Activated CD4-positive, alpha-beta T cell treated with anti-CD3 and anti-CD28 coated beads for 36 hours (primary cell): Measurements from ENCODE around the gene ZNF862. TPM values are rescaled to one million over a fixed set of nuclear protein-coding genes. Genes with fewer than 3 reads are reported as not detected.

Experiments used
- ATAC-seq: fragments of 200-7000 bp; cut with Tn5 transposase; one replicate; pipeline ENCODE4 v1.10.0; 2021; ENCODE audit warnings: mild to moderate bottlenecking, moderate library complexity
- CTCF ChIA-PET: fragments of 350-600 bp; sonication (Branson Sonifier 250); formaldehyde crosslinking; loops from one replicate; lab custom pipeline; 2021; ENCODE audit warnings: antibody characterized with exemption; lab: Charles Lee
- POLR2A ChIA-PET: fragments of 350-600 bp; sonication (Branson Sonifier 250); formaldehyde crosslinking; loops from one replicate; lab custom pipeline; 2021; ENCODE audit warnings: antibody characterized with exemption, inconsistent platforms; lab: Charles Lee
- DNase-seq: peaks from one replicate; pipeline ENCODE4 v3.0.0-alpha.2; 2020
- H3K27ac Mint-ChIP-seq: one replicate; pipeline ENCODE4 v1.8.0; 2021; ENCODE audit warnings: mixed read lengths
- H3K27me3 Mint-ChIP-seq: one replicate; pipeline ENCODE4 v1.8.0; 2021; ENCODE audit warnings: mixed read lengths
- H3K36me3 Mint-ChIP-seq: one replicate; pipeline ENCODE4 v1.8.0; 2021; ENCODE audit warnings: low read depth, mixed read lengths
- H3K4me1 Mint-ChIP-seq: one replicate; pipeline ENCODE4 v1.8.0; 2021; ENCODE audit warnings: mixed read lengths
- H3K4me3 Mint-ChIP-seq: one replicate; pipeline ENCODE4 v1.8.0; 2021; ENCODE audit warnings: mild to moderate bottlenecking, moderate library complexity, mixed read lengths
- H3K9me3 Mint-ChIP-seq: one replicate; pipeline ENCODE4 v1.8.0; 2021; ENCODE audit warnings: low read depth, mixed read lengths
- intact Hi-C, 2 experiments: fragments of 100-400 bp; cut with DNase I in 1 of 2; cut with micrococcal nuclease in 1 of 2; formaldehyde crosslinking; loops; one replicate each; pipeline versions ENCODE4 v1.14.2 to v1.15.1; 2022 to 2024; cut with DNase I, micrococcal nuclease
- total RNA-seq, 2 experiments: library from RNA; stranded (reverse); gene quantifications; one replicate each; pipeline ENCODE4 v1.2.3, GENCODE V29; 2021

Gene ZNF862
- total RNA-seq, 2 experiments from 2014 or later: 17.6 to 18.3 TPM

DNA sequence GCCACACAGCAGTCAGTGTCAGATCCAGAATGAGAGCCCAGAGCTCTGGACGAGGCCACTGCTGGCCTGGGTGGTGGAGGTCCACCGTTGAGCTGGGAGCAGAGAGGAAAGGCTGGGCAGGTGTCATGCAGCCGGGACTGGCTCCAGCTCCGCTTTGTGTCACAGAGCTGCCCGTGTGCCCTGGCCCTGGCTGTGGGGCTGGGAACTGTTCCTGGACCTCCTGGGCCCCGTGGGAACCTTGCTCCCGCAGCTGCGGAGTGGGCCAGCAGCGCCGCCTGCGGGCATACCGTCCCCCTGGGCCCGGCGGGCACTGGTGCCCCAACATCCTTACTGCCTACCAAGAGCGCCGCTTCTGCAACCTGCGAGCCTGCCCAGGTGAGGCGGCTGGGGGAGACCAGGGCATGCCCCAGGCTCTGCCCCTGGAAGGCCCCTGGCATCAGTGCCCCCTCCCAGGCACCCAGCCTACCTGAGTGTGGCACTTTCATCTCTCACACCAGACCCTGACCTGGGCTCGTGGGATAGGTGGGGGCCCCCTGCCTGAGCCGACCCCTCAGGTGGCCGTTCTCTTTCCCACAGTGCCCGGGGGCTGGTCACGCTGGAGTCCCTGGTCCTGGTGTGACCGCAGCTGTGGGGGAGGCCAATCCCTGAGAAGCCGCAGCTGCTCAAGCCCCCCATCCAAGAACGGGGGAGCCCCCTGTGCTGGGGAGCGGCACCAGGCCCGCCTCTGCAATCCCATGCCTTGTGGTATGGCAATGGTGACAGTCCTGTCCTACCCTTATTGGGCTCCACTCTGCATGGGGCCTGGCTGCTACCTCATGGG lies 18.8 kb upstream of the ZNF862 start:
- ChIA-PET CTCF (no interaction called here), POLR2A (no interaction called here)
- intact Hi-C loops: no loop called here
- Mint-ChIP-seq H3K4me3 (no peak overlapping the region), H3K36me3 (no peaks in the 10 kb centered on the region), H3K4me1 (no peaks in the 10 kb centered on the region), H3K9me3 (no peaks in the 10 kb centered on the region), H3K27me3 (no peaks in the 10 kb centered on the region), H3K27ac (no peak overlapping the region)
- no peak for DNase-seq
- no peak for ATAC-seq

GRCh38 chr7:149819961-149820340 lies 18.2 kb upstream of the ZNF862 start:
- CTCF ChIA-PET: no interaction called here
- Mint-ChIP-seq H3K36me3 (no peaks in the 10 kb centered on the region), H3K27me3 (no peaks in the 10 kb centered on the region), H3K27ac (no peak overlapping the region), H3K4me3 (no peak overlapping the region), H3K4me1 (no peaks in the 10 kb centered on the region), H3K9me3 (no peaks in the 10 kb centered on the region)
- POLR2A ChIA-PET: no interaction called here
- DNase-seq (no peak), ATAC-seq (no peak)
- intact Hi-C loops: no loop called here

DNA sequence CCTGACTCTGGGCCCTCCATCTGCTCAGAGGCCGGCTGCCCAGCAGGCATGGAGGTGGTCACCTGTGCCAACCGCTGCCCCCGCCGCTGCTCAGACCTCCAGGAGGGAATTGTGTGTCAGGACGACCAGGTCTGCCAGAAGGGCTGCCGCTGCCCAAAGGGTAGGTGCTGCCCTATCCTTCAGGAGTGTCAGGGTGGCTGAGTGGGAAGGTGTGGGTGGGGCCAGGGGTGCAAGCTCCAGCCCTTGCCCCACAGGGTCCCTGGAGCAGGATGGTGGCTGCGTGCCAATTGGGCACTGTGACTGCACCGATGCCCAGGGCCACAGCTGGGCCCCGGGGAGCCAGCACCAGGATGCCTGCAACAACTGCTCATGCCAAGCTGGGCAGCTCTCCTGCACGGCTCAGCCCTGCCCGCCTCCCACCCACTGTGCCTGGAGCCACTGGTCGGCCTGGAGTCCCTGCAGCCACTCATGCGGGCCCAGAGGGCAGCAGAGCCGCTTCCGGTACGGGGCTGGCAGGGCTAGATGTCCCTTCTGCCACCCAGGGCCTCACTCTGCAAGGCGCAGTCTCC lies 17.5 kb upstream of the ZNF862 start:
- Mint-ChIP-seq H3K27ac (no peak overlapping the region), H3K4me1 (no peaks in the 10 kb centered on the region), H3K27me3 (no peaks in the 10 kb centered on the region), H3K9me3 (no peaks in the 10 kb centered on the region), H3K36me3 (no peaks in the 10 kb centered on the region), H3K4me3 (no peak overlapping the region)
- DNase-seq (no peak), ATAC-seq (no peak)
- intact Hi-C loops: no loop called here
- CTCF ChIA-PET: no interaction called here
- POLR2A ChIA-PET: no interaction called here

GRCh38 chr7:149821191-149822148 lies 16.7 kb upstream of the ZNF862 start:
- CTCF ChIA-PET: no interaction called here

DNA sequence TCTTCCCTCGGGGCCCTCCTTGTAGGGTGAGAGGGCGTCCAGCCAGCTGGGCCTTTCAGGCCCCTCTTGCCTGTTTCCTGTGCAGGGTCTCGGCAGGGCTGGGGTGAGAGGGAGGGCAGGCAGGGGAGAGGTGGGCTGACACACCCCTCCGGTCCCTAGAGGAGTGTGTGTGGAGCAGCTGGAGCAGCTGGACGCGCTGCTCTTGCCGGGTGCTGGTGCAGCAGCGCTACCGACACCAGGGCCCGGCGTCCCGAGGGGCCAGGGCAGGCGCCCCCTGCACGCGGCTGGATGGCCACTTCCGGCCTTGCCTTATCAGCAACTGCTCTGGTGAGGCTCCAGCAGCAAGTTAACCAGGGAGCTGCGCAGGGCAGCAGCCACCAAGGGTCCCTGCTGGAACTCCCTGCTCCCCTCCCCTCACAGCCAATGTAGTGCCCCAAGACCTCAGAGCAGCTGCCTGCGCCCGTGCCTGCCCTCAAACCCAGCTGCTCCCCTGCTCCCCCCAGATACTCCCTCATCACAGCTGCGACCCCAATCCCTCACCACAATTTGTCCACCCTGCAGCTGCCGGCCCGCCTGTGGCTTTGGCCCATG lies 15.7 kb upstream of the ZNF862 start:
- ChIA-PET POLR2A (no interaction called here), CTCF (no interaction called here)
- intact Hi-C loops: no loop called here
- no peak overlapping the region for H3K4me3 Mint-ChIP-seq
- DNase-seq: no peak
- H3K9me3 Mint-ChIP-seq: no peaks in the 10 kb centered on the region
- no peak for ATAC-seq
- no peaks in the 10 kb centered on the region for H3K4me1 Mint-ChIP-seq
- H3K27ac Mint-ChIP-seq: no peak overlapping the region
- H3K27me3 Mint-ChIP-seq: no peaks in the 10 kb centered on the region
- H3K36me3 Mint-ChIP-seq: no peaks in the 10 kb centered on the region

More at GRCh38 chr7:149821191-149822148, 16.7 kb upstream of the ZNF862 start:
- no peak overlapping the region for H3K4me3 Mint-ChIP-seq
- intact Hi-C loops: no loop called here
- no peak for ATAC-seq
- no peak for DNase-seq
- H3K4me1 Mint-ChIP-seq: no peaks in the 10 kb centered on the region
- H3K36me3 Mint-ChIP-seq: no peaks in the 10 kb centered on the region
- no peak overlapping the region for H3K27ac Mint-ChIP-seq
- POLR2A ChIA-PET: no interaction called here
- no peaks in the 10 kb centered on the region for H3K9me3 Mint-ChIP-seq
- H3K27me3 Mint-ChIP-seq: no peaks in the 10 kb centered on the region

GRCh38 chr7:149823191-149823630 lies 15.0 kb upstream of the ZNF862 start:
- H3K4me1 Mint-ChIP-seq: no peaks in the 10 kb centered on the region
- ChIA-PET POLR2A (no interaction called here), CTCF (no interaction called here)
- intact Hi-C loops: no loop called here
- no peak overlapping the region for H3K27ac Mint-ChIP-seq
- H3K9me3 Mint-ChIP-seq: no peaks in the 10 kb centered on the region
- no peak for ATAC-seq
- no peak overlapping the region for H3K4me3 Mint-ChIP-seq
- H3K27me3 Mint-ChIP-seq: no peaks in the 10 kb centered on the region
- DNase-seq: no peak
- no peaks in the 10 kb centered on the region for H3K36me3 Mint-ChIP-seq

GRCh38 chr7:149823631-149824199 lies 14.5 kb upstream of the ZNF862 start:
- no peak for DNase-seq
- intact Hi-C loops: no loop called here
- no peak overlapping the region for H3K27ac Mint-ChIP-seq
- no peaks in the 10 kb centered on the region for H3K9me3 Mint-ChIP-seq
- H3K4me3 Mint-ChIP-seq: no peak overlapping the region
- no peaks in the 10 kb centered on the region for H3K4me1 Mint-ChIP-seq
- ChIA-PET POLR2A (no interaction called here), CTCF (no interaction called here)
- no peaks in the 10 kb centered on the region for H3K36me3 Mint-ChIP-seq
- H3K27me3 Mint-ChIP-seq: no peaks in the 10 kb centered on the region
- no peak for ATAC-seq

DNA sequence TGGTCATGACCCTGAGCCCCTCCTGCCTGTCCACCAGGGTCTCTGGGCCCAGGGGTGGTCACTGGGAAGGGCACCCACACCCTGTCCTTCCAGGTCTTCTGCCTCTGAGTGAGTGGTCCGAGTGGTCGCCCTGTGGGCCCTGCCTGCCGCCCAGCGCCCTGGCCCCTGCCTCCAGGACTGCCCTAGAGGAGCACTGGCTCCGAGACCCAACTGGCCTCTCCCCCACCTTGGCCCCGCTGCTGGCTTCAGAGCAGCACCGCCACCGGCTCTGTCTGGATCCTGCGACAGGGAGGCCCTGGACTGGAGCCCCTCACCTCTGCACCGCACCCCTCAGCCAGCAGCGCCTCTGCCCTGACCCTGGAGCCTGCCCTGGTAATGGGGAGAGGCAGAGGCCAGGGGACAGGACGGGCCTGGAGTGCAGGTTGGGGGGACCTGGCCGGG lies 13.9 kb upstream of the ZNF862 start:
- no peaks in the 10 kb centered on the region for H3K4me1 Mint-ChIP-seq
- intact Hi-C loops: no loop called here
- DNase-seq: no peak
- ChIA-PET CTCF (no interaction called here), POLR2A (no interaction called here)
- H3K9me3 Mint-ChIP-seq: no peaks in the 10 kb centered on the region
- no peak overlapping the region for H3K27ac Mint-ChIP-seq
- ATAC-seq: no peak
- H3K4me3 Mint-ChIP-seq: no peak overlapping the region
- H3K27me3 Mint-ChIP-seq: no peaks in the 10 kb centered on the region
- H3K36me3 Mint-ChIP-seq: no peaks in the 10 kb centered on the region

DNA sequence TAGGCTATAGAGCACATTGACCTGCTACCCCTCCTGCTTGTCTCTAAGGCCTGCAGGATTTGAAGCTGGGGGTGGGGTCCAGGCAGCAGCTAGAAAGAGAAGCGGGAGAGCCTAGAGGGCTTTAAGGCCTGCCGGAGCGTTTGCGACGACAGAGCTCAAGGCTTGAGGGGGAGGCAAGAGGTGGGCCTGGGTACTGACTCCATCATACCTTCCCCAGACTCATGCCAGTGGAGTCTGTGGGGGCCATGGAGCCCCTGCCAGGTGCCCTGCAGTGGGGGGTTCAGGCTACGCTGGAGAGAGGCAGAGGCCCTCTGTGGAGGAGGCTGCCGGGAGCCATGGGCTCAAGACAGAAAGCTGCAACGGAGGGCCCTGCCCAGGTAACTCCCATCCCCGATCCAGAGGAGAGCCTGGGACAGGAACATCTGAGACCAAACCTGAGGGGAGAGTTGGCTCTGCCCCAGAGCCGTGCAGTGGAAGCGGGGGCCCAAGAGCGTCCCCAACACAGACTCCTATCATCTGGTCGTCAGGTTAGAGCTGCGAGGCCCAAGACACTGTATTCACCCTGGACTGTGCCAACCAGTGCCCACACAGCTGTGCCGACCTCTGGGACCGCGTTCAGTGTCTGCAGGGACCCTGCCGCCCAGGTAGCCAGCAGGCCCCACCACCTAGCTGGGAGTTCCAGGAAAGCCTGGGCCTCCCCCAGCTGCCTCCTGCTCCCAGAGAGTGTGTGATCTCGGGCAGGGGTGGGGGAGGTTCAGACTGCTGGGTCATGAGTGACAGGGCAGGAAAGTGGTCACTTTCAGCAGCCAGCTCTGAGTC lies 13.2 kb upstream of the ZNF862 start:
- Mint-ChIP-seq H3K27me3 (no peaks in the 10 kb centered on the region), H3K36me3 (no peaks in the 10 kb centered on the region), H3K4me3 (no peak overlapping the region), H3K9me3 (no peaks in the 10 kb centered on the region), H3K4me1 (no peaks in the 10 kb centered on the region), H3K27ac (no peak overlapping the region)
- CTCF ChIA-PET: no interaction called here
- ATAC-seq: no peak
- DNase-seq: no peak
- POLR2A ChIA-PET: no interaction called here
- intact Hi-C loops: no loop called here

DNA sequence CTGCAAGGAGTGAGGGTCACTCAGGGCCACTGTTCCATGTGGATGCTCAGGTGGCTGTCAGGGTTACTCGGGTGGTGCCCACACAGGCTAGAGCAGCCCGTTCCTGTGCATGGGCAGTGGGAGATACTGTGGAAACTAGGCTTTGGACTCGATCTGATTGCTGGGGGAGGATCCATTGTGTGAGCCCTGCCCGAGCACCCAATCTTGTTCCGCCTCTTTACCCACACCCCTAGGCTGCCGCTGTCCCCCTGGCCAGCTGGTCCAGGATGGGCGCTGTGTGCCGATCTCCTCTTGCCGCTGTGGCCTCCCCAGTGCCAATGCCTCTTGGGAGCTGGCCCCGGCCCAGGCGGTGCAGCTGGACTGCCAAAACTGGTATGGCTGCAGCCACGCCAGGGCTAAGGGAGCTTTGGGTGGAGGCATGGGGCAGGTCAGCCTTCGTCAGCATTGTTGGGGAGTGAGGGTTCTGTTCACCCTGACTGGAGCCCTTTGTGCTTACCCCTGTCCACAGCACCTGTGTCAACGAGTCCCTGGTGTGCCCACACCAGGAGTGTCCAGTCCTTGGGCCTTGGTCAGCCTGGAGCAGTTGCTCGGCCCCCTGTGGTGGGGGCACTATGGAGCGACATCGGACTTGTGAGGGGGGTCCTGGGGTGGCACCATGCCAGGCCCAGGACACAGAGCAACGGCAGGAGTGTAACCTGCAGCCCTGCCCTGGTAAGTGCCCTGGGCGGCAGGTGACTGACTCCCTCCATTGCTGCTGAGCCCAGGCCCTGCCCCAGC lies 12.4 kb upstream of the ZNF862 start:
- H3K27me3 Mint-ChIP-seq: no peaks in the 10 kb centered on the region
- H3K4me1 Mint-ChIP-seq: no peaks in the 10 kb centered on the region
- H3K4me3 Mint-ChIP-seq: no peak overlapping the region
- no peaks in the 10 kb centered on the region for H3K36me3 Mint-ChIP-seq
- no peaks in the 10 kb centered on the region for H3K9me3 Mint-ChIP-seq
- no peak overlapping the region for H3K27ac Mint-ChIP-seq
- intact Hi-C loops: no loop called here
- DNase-seq (no peak), ATAC-seq (no peak)
- ChIA-PET POLR2A (no interaction called here), CTCF (no interaction called here)
